T-helper 1 cell treated with Interleukin-12 subunit alpha and Interleukin-12 subunit beta and Interleukin-4 antibody, amounts not matched to agents 30 μg/mL and 1 μg/mL, for 36 hours (primary cell): ENCODE measurements around the gene MYH11.
"Not testable (repeated sequence)": the region's sequence is repeated elsewhere in the genome, so short reads cannot be mapped to it uniquely, and the experiment has no call there.

Experiments used
- H3K27ac Mint-ChIP-seq: one replicate; pipeline ENCODE4 v1.8.0; 2021; ENCODE audit warnings: mild to moderate bottlenecking, mixed read lengths
- H3K27me3 Mint-ChIP-seq: one replicate; pipeline ENCODE4 v1.8.0; 2021; ENCODE audit warnings: low read depth, mixed read lengths
- H3K36me3 Mint-ChIP-seq: one replicate; pipeline ENCODE4 v1.8.0; 2021; ENCODE audit warnings: low read depth, mixed read lengths
- H3K4me1 Mint-ChIP-seq: one replicate; pipeline ENCODE4 v1.8.0; 2021; ENCODE audit warnings: low read depth, mixed read lengths
- H3K4me3 Mint-ChIP-seq: one replicate; pipeline ENCODE4 v1.8.0; 2021; ENCODE audit warnings: mild to moderate bottlenecking, moderate library complexity, mixed read lengths
- H3K9me3 Mint-ChIP-seq: one replicate; pipeline ENCODE4 v1.8.0; 2021; ENCODE audit warnings: mixed read lengths

MYH11 gene

DNA sequence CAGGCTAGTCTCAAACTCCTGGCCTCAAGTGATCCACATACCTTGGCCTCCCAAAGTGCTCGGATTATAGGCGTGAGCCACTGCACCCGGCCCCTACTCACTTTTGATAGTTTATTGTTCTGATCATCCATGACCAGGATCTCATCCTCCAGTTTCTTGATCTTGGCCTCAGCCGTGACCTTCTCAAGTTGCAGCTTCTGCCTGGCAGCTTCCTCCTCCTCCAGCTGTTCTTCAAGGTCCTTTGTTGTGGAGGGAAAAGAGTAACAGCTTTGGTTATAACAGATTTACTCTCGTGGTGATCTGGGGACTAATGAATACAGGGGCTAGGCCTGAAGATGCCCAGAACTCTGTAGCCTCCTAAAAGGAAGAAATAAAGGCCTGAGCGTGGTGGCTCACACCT, 116.9 kb downstream of the MYH11 start:
- peaks cover 22% of the 10 kb centered on the region for H3K36me3 Mint-ChIP-seq
- H3K27ac Mint-ChIP-seq, result no peak overlapping the region
- H3K4me1 Mint-ChIP-seq, result peaks cover 7% of the 10 kb centered on the region
- H3K4me3 Mint-ChIP-seq, result no peak overlapping the region
- H3K27me3 Mint-ChIP-seq, result no peaks in the 10 kb centered on the region
- H3K9me3 Mint-ChIP-seq, result no peaks in the 10 kb centered on the region

DNA sequence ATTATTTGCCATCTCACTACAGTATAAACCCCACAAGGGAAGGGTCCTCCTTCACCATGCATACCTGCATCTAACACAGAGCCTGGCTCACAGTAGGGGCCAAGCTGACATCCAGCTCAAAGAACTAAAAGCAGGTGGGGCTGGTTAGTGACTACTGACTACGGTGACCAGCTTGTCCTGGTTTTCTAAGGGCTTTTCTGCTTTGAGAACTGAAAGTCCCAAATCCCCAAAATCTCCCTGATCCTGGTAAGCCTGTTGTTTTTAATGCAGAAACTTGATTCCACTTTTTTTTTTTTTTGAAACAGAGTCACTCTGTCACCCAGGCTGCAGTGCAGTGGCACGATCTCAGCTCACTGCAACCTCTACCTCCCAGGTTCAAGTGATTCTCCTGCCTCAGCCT, 117.4 kb downstream of the MYH11 start:
- H3K36me3 Mint-ChIP-seq, result peaks cover 22% of the 10 kb centered on the region
- H3K27ac Mint-ChIP-seq, result no peak overlapping the region
- H3K4me1 Mint-ChIP-seq, result peaks cover 7% of the 10 kb centered on the region
- H3K9me3 Mint-ChIP-seq, result no peaks in the 10 kb centered on the region
- no peaks in the 10 kb centered on the region for H3K27me3 Mint-ChIP-seq
- H3K4me3 Mint-ChIP-seq, result no peak overlapping the region

DNA sequence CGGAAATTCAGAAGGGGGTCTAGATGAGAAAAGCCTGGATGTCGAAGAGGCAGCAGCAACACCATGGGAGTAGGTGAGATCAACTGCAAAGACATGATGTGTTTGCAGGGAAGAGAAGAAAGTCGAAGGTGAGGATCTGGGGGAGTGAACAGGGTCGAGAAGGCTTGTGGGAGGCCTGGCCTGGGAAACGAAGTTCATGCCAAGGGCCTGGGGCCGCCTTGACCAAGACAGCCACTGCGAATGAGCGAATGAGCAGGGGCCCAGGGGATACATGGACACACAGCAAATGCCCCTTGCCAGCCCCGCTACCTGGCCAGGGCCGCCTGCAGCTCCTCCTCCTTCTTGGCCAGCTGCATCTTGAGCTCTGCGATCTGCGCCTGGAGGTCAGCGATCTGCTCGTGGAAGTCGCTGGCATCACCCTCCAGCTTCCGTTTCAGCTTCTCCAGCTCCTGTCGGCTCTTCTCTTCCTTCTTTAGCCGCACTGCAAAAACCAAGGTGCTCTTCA, 119.6 kb downstream of the MYH11 start:
- H3K4me3 Mint-ChIP-seq, result no peak overlapping the region

DNA sequence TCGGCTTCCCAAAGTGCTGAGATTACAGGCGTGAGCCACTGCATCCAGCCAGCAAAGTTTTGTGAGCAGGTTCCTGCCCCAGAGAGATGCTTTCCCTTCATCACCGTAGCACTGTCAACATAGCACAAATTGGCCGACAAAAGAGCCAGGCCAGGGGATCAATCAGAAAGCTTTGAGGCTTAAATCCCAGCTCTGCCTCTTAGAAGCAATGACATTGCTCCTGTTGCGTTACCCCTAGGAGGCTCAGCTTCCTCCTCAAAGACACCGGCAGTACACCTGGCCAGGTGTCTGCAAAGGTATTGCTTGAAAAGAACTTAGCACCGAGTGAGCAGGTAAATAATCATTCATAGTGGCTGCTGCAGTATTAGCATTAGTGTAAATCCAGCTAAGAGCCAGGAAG, 120.3 kb downstream of the MYH11 start:
- H3K36me3 Mint-ChIP-seq, result peaks cover 15% of the 10 kb centered on the region
- H3K4me1 Mint-ChIP-seq, result peaks cover 7% of the 10 kb centered on the region

More for the DNA sequence above, 119.6 kb downstream of the MYH11 start:
- Mint-ChIP-seq H3K27ac (no peak overlapping the region), H3K9me3 (no peaks in the 10 kb centered on the region), H3K27me3 (no peaks in the 10 kb centered on the region), H3K4me1 (peaks cover 7% of the 10 kb centered on the region), H3K36me3 (peaks cover 21% of the 10 kb centered on the region)

DNA sequence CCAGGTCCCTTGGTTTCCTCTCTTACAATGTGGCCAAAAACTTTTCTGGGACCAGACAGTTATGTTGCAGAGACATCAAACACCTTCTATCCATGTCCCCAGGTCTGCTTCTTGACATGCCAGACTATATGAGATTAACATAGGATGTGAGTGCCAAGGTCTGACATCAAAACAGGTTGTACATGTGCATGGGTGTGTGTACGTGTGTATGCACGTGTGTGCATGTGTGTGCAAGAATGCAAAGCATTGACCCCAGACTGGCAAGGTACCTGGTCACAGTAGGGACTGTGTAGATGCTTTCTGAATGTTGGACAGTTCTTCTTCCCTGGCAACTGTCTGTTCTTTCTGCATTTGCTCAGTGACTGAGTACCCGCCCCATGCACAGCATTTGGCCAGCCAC, 121.2 kb downstream of the MYH11 start:
- H3K4me3 Mint-ChIP-seq, result no peak overlapping the region
- no peak overlapping the region for H3K27ac Mint-ChIP-seq

More for the DNA sequence above, 120.3 kb downstream of the MYH11 start:
- Mint-ChIP-seq H3K27ac (no peak overlapping the region), H3K9me3 (no peaks in the 10 kb centered on the region), H3K27me3 (no peaks in the 10 kb centered on the region), H3K4me3 (no peak overlapping the region)

DNA sequence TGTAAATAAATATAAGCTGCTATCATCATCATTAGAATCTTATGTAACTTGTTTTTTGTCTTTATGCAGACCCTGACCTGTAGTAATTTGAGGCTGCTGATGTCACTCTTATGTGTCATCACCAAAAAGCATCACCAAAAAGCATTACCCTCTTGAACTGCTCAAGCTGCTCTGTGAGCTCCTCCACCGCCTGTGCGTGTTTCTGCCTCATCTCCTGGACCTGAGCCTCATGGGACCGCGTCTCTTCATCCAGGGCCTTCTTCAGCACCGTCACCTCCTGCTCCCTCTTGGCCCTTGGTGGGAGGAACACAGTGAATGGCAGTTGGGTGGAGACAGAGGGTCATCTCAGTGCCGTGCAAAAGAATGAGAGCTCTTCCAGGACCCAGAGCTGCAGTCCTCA, 124.4 kb downstream of the MYH11 start:
- H3K4me1 Mint-ChIP-seq, result peaks cover 7% of the 10 kb centered on the region
- H3K4me3 Mint-ChIP-seq, result no peak overlapping the region
- no peak overlapping the region for H3K27ac Mint-ChIP-seq
- H3K27me3 Mint-ChIP-seq, result no peaks in the 10 kb centered on the region
- H3K9me3 Mint-ChIP-seq, result no peaks in the 10 kb centered on the region
- peaks cover 10% of the 10 kb centered on the region for H3K36me3 Mint-ChIP-seq

More for the DNA sequence above, 121.2 kb downstream of the MYH11 start:
- H3K4me1 Mint-ChIP-seq, result peaks cover 7% of the 10 kb centered on the region
- no peaks in the 10 kb centered on the region for H3K9me3 Mint-ChIP-seq
- H3K27me3 Mint-ChIP-seq, result no peaks in the 10 kb centered on the region
- H3K36me3 Mint-ChIP-seq, result peaks cover 8% of the 10 kb centered on the region

DNA sequence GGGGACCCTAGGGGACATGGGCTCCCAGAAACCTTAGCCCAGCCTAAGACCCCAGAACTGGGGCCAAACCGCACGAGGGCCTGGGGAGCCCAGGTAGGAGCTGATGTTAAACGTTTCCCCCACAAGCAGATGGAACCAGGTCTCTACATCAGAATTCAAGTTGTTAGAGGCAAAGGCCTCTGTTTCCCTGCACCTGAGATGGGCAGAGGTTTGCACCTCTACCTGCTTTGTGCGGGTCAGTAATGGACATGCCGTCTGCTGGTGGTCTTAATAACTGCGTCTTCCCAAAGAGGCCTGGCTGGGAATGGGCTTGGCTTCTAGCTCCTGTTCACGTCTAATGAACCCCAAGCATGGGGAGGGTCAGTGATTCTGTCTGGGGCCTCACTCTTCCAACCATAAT, 127.7 kb downstream of the MYH11 start:
- Mint-ChIP-seq H3K4me1 (no peaks in the 10 kb centered on the region), H3K9me3 (no peaks in the 10 kb centered on the region), H3K4me3 (no peak overlapping the region), H3K27me3 (no peaks in the 10 kb centered on the region), H3K27ac (no peak overlapping the region), H3K36me3 (peaks cover 22% of the 10 kb centered on the region)

DNA sequence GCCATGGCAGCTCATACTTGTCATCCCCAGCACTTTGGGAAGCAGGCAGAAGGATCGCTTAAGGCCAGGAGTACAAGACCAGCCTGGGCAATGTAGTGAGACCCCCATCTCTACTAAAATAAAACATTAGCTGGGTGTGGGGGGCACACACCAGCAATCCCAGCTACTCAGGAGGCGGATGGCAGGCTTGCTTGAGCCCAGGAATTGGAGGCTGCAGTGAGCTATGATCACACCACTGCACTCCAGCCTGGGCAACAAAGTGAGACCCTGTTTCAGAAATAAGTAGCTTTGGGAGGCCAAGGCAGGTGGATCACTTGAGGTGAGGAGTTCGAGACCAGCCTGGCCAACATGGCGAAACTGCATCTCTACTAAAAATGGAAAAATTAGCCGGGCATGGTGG, 129.1 kb downstream of the MYH11 start:
- not testable (repeated sequence) for H3K27ac Mint-ChIP-seq, H3K27me3 Mint-ChIP-seq, H3K9me3 Mint-ChIP-seq, H3K4me1 Mint-ChIP-seq, H3K4me3 Mint-ChIP-seq
- H3K36me3 Mint-ChIP-seq, result peaks cover 28% of the 10 kb centered on the region

DNA sequence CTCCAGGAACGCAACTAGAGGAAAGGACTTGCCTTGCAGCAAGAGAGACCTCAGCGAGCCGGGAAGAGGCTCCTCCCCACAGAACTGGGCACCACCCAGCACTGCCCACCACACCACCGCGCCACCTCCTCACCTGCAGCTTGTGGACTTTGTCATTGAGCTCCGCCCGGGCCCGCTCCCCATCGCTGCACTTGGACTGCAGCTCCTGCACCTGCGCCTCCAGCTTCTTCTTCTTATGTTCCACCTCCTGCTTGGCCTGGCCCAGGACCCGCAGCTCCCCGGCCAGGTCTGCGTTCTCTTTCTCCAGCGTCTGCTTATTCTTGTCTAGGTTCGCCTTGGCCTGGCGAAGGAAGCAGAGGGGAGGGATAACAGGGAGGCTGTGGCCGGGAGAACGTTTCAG, 130.1 kb downstream of the MYH11 start:
- Mint-ChIP-seq H3K27me3 (no peaks in the 10 kb centered on the region), H3K36me3 (peaks cover 28% of the 10 kb centered on the region), H3K27ac (no peak overlapping the region), H3K9me3 (no peaks in the 10 kb centered on the region), H3K4me1 (no peaks in the 10 kb centered on the region), H3K4me3 (no peak overlapping the region)

DNA sequence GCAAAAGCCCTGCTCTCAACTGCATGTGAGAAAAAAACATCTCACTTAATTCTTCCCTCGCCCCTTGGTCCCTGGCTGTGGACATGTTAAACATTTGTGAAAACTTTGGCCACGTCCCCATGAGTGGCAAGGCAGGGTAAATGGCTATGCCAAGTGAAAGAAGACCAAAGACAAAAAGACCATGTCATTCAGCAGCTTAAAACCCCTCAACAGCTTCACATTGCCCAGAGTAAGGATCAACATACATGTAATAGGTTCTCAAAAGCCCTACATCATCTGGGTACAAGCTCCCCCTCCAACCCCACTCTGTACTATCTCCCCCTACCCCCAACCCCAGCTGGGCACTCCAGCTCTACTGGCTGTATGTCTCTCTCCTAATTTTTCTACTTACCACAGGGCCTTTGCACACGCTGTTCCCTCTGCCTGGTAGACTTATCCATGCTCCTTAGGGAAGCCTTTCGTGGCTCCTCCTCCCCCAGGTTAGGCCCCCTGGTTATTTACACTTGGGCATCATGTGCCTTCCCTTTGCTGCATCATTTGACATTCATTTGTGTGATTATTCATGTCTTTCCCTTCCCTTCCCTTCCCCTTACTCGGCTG, 131.1 kb downstream of the MYH11 start:
- Mint-ChIP-seq H3K36me3 (peaks cover 35% of the 10 kb centered on the region), H3K27me3 (no peaks in the 10 kb centered on the region), H3K27ac (no peak overlapping the region)

DNA sequence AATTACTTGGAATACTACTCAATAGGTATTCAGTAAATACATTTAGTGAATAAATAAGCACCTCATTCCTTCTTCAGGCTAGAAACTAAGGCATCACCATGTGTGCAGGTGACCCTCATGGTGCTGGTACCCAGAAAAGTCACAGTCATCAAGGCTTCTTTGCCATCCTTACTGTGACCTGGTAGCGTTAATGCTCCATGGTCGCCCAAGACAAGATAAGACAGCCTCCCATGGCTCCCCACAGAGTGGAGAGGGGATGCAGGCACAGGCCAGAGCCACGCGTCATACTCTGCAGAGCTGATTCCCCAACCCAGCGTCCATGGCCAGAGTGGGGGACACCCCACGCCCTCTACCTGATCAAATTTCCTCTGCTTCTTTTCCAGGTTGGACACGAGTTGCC, 133.0 kb downstream of the MYH11 start:
- Mint-ChIP-seq H3K9me3 (no peaks in the 10 kb centered on the region), H3K4me3 (no peak overlapping the region), H3K36me3 (peaks cover 36% of the 10 kb centered on the region), H3K4me1 (no peaks in the 10 kb centered on the region), H3K27me3 (no peaks in the 10 kb centered on the region), H3K27ac (no peak overlapping the region)

More for the DNA sequence above, 131.1 kb downstream of the MYH11 start:
- Mint-ChIP-seq H3K4me3 (no peak overlapping the region), H3K4me1 (no peaks in the 10 kb centered on the region), H3K9me3 (no peaks in the 10 kb centered on the region)

DNA sequence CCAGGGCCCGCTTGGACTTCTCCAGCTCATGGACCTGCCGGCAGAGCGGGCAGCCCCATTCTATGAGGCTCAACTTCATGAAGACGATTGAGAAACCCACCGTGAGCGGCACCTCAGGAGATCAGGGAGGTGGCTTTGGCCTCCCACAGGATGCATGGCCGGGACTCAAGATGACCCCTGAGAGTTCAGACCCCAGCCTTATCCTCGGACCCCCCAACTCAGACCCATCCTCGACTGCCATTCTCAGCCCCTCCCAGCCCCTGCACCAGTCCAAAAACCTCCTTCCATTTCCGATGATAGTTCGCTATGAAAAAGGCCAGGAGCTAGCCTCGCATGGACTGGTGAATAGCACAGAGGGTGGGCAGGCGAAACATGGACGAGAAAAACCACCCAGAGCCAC, 135.8 kb downstream of the MYH11 start:
- peaks cover 34% of the 10 kb centered on the region for H3K36me3 Mint-ChIP-seq
- no peak overlapping the region for H3K4me3 Mint-ChIP-seq

DNA sequence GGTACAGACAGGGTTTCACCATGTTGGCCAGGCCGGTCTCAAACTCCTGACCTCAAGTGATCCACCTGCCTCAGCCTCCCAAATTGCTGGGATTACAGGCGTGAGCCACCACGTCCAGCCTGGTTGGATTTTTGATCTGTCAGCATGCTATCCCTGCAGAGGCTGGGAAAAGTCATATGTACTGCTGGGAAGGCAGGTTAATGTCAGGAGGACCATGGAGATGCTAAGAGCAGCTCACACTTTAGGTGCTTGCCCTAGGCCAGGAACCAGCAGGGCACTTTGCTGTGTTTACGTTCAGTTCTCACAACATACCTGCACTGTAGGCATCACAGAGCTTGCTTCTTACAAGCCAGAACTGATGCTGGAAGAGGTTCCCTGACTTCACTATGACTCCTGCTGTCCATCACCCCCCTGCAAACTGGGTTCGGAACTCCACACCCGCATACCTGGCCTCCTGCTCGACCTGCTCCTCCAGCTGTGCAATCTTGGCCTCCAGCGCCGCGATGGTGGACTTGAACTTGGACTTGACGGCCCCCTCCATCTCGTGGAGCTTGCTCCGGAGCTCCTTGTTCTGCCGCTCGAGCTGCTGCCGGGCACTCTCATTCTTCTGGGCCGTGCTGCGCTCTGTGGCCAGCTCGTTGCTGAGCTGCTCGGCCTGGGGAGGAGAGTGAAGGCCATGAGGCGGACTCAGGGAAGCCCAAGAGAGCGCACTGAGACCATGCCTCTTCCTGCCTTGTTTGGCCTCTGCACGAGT, 140.0 kb downstream of the MYH11 start:
- Mint-ChIP-seq H3K9me3 (no peaks in the 10 kb centered on the region), H3K27me3 (no peaks in the 10 kb centered on the region), H3K4me1 (no peaks in the 10 kb centered on the region), H3K27ac (no peak overlapping the region), H3K36me3 (peaks cover 20% of the 10 kb centered on the region), H3K4me3 (no peak overlapping the region)

More for the DNA sequence above, 135.8 kb downstream of the MYH11 start:
- no peaks in the 10 kb centered on the region for H3K9me3 Mint-ChIP-seq
- no peaks in the 10 kb centered on the region for H3K4me1 Mint-ChIP-seq
- no peaks in the 10 kb centered on the region for H3K27me3 Mint-ChIP-seq
- H3K27ac Mint-ChIP-seq, result no peak overlapping the region

DNA sequence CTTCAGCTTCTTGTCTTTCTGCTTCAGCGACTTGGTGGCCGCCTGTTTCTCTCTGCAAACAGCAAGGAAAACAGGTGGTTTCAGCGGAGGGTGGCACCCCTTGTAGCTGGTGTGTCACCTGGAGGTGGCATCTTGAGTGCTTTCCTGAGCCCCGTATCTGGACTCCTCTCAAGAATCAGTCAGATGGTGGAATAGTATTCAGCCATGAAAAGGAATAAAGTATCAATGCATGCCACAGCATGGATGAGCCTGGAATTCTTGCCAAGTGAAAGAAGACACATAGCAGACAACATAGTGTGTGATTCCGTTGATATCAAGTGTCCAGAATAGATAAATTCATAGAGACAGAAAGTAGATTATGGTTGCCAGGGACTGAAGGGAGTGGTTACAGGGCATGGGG, 141.6 kb downstream of the MYH11 start:
- H3K4me3 Mint-ChIP-seq, result no peak overlapping the region
- H3K36me3 Mint-ChIP-seq, result peaks cover 12% of the 10 kb centered on the region
- no peaks in the 10 kb centered on the region for H3K9me3 Mint-ChIP-seq
- H3K4me1 Mint-ChIP-seq, result no peaks in the 10 kb centered on the region
- H3K27ac Mint-ChIP-seq, result no peak overlapping the region
- H3K27me3 Mint-ChIP-seq, result no peaks in the 10 kb centered on the region
